HEK293T (cell line): ENCODE measurements around the gene COL5A1.

Experiments used
- ARNT ChIP-seq: fragments of 450-650 bp; IDR thresholded peaks from 2 replicates; pipeline ENCODE4 v1.6.1; 2017; ENCODE audit warnings: mild to moderate bottlenecking
- BHLHE40 ChIP-seq: fragments of 450-650 bp; IDR thresholded peaks from 2 replicates; pipeline ENCODE4 v1.6.1; 2016; ENCODE audit warnings: mild to moderate bottlenecking, moderate library complexity, borderline replicate concordance
- CTBP1 ChIP-seq: fragments of 450-650 bp; IDR thresholded peaks from 2 replicates; pipeline ENCODE4 v1.6.1; 2016; ENCODE audit warnings: borderline replicate concordance
- ELF4 ChIP-seq: fragments of 450-650 bp; IDR thresholded peaks from 2 replicates; pipeline ENCODE4 v1.6.1; 2017; ENCODE audit warnings: antibody characterized with exemption
- FOXA1 ChIP-seq: fragments of 450-650 bp; IDR thresholded peaks from 2 replicates; pipeline ENCODE4 v1.6.1; 2016; ENCODE audit warnings: mild to moderate bottlenecking
- FOXM1 ChIP-seq: fragments of 450-650 bp; IDR thresholded peaks from 2 replicates; pipeline ENCODE4 v1.6.1; 2017; ENCODE audit warnings: mild to moderate bottlenecking, borderline replicate concordance
- HDGF ChIP-seq: fragments of 450-650 bp; IDR thresholded peaks from 2 replicates; pipeline ENCODE4 v1.6.1; 2017; ENCODE audit warnings: antibody characterized with exemption, borderline replicate concordance
- L3MBTL2 ChIP-seq: fragments of 450-650 bp; conservative IDR thresholded peaks from 2 replicates; pipeline ENCODE4 v1.6.1; 2016; ENCODE audit warnings: mild to moderate bottlenecking
- NFRKB ChIP-seq: fragments of 450-650 bp; IDR thresholded peaks from 2 replicates; pipeline ENCODE4 v1.6.1; 2016; ENCODE audit warnings: mild to moderate bottlenecking, moderate library complexity
- SP1 ChIP-seq: fragments of 450-650 bp; IDR thresholded peaks from 2 replicates; pipeline ENCODE4 v1.6.1; 2017
- TARDBP ChIP-seq: fragments of 450-650 bp; IDR thresholded peaks from 2 replicates; pipeline ENCODE4 v1.6.1; 2016
- TF ChIP-seq, protein P1 (sequence below): fragments of 450-650 bp; IDR thresholded peaks from 2 replicates; pipeline ENCODE4 v1.6.1; 2016

DNA sequence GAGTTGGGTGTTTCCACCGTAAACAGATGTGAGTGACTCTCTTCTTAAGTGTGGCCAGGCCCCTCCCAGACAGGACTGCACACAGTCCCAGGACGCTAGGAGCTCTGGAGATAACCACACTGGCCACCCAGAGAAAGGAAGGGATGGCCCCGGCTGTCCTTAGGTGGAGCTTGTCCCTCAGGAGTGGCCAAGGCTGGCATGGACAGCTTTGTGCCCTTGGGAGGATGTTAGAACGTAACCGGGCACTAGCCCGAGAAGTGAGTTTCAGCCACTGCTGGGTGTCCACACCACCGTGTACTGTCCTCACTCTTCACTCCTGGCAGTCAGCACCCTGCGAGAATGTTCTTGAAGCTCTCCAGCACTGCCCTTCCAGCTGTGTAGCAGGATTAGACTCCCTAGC is 203.2 kb downstream of the COL5A1 start:
- no peak for TF ChIP-seq BHLHE40
- no peak for TF ChIP-seq ARNT
- TF ChIP-seq ELF4 = no peak
- TF ChIP-seq SP1 = no peak
- TF ChIP-seq FOXM1 = no peak
- TF ChIP-seq HDGF = no peak
- no peak for TF ChIP-seq L3MBTL2
- no peak for TF ChIP-seq FOXA1
- TF ChIP-seq NFRKB = no peak
- TF ChIP-seq, protein P1, sequence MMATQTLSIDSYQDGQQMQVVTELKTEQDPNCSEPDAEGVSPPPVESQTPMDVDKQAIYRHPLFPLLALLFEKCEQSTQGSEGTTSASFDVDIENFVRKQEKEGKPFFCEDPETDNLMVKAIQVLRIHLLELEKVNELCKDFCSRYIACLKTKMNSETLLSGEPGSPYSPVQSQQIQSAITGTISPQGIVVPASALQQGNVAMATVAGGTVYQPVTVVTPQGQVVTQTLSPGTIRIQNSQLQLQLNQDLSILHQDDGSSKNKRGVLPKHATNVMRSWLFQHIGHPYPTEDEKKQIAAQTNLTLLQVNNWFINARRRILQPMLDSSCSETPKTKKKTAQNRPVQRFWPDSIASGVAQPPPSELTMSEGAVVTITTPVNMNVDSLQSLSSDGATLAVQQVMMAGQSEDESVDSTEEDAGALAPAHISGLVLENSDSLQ = no peak
- no peak for TF ChIP-seq CTBP1
- TF ChIP-seq TARDBP = no peak
